ENCODE results near the gene THYN1. TPM values are rescaled to one million over a fixed set of nuclear protein-coding genes. Genes with fewer than 3 reads are reported as not detected.

Gene THYN1
- total and polyA plus RNA-seq, 2 of the 13 experiments (the other 11 are each of a cell fraction or from before 2014, with no cell fraction given), result 36.1 to 87.6 TPM

GRCh38 chr11:134253188-134253993 lies at the start of gene THYN1, which contains the start of gene ACAD8 (continued):
- peak; percentile 27; the same call in 1 of the 2 replicates for TF ChIP-seq RNF219 (CRISPR knock-in tag; IDR thresholded peaks at IDR 0.05)
- TF ChIP-seq ZNF550 (CRISPR knock-in tag; IDR thresholded peaks at IDR 0.05; ENCODE audit: borderline replicate concordance), result no peak
- TF ChIP-seq, protein P1, sequence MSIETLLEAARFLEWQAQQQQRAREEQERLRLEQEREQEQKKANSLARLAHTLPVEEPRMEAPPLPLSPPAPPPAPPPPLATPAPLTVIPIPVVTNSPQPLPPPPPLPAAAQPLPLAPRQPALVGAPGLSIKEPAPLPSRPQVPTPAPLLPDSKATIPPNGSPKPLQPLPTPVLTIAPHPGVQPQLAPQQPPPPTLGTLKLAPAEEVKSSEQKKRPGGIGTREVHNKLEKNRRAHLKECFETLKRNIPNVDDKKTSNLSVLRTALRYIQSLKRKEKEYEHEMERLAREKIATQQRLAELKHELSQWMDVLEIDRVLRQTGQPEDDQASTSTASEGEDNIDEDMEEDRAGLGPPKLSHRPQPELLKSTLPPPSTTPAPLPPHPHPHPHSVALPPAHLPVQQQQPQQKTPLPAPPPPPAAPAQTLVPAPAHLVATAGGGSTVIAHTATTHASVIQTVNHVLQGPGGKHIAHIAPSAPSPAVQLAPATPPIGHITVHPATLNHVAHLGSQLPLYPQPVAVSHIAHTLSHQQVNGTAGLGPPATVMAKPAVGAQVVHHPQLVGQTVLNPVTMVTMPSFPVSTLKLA (IDR thresholded peaks at IDR 0.05), result 0 out of 2 replicates have a peak, but pooled peaks have one; percentile 10
- no peak; the same call in 1 of the 2 replicates for TF ChIP-seq NFKB2 (CRISPR knock-in tag; IDR thresholded peaks at IDR 0.05; ENCODE audit: borderline replicate concordance)
- TF ChIP-seq, protein P2, sequence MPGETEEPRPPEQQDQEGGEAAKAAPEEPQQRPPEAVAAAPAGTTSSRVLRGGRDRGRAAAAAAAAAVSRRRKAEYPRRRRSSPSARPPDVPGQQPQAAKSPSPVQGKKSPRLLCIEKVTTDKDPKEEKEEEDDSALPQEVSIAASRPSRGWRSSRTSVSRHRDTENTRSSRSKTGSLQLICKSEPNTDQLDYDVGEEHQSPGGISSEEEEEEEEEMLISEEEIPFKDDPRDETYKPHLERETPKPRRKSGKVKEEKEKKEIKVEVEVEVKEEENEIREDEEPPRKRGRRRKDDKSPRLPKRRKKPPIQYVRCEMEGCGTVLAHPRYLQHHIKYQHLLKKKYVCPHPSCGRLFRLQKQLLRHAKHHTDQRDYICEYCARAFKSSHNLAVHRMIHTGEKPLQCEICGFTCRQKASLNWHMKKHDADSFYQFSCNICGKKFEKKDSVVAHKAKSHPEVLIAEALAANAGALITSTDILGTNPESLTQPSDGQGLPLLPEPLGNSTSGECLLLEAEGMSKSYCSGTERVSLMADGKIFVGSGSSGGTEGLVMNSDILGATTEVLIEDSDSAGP (CRISPR knock-in tag; IDR thresholded peaks at IDR 0.05; ENCODE audit: borderline replicate concordance), result peak; percentile 79; the same call in 1 of the 2 replicates
- TF ChIP-seq KDM1A (CRISPR knock-in tag; IDR thresholded peaks at IDR 0.05), result no peak
- TF ChIP-seq BRD4 (CRISPR knock-in tag; IDR thresholded peaks at IDR 0.05), result no peak
- TF ChIP-seq FOXM1 (CRISPR knock-in tag; IDR thresholded peaks at IDR 0.05), result no peak
- TF ChIP-seq MZF1 (CRISPR knock-in tag; IDR thresholded peaks at IDR 0.05; ENCODE audit: borderline replicate concordance), result no peak
- TF ChIP-seq ZNF660 (CRISPR knock-in tag; IDR thresholded peaks at IDR 0.05; ENCODE audit: borderline replicate concordance, low read depth), result no peak
- no peak for TF ChIP-seq IRX3 (CRISPR knock-in tag; IDR thresholded peaks at IDR 0.05; ENCODE audit: borderline replicate concordance, low read depth)
- TF ChIP-seq PTBP1 (IDR thresholded peaks at IDR 0.05; ENCODE audit: low read depth, low read length, poor library complexity, severe bottlenecking), result no peak
- TF ChIP-seq, protein P3, sequence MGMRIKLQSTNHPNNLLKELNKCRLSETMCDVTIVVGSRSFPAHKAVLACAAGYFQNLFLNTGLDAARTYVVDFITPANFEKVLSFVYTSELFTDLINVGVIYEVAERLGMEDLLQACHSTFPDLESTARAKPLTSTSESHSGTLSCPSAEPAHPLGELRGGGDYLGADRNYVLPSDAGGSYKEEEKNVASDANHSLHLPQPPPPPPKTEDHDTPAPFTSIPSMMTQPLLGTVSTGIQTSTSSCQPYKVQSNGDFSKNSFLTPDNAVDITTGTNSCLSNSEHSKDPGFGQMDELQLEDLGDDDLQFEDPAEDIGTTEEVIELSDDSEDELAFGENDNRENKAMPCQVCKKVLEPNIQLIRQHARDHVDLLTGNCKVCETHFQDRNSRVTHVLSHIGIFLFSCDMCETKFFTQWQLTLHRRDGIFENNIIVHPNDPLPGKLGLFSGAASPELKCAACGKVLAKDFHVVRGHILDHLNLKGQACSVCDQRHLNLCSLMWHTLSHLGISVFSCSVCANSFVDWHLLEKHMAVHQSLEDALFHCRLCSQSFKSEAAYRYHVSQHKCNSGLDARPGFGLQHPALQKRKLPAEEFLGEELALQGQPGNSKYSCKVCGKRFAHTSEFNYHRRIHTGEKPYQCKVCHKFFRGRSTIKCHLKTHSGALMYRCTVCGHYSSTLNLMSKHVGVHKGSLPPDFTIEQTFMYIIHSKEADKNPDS (CRISPR knock-in tag; IDR thresholded peaks at IDR 0.05), result no peak
- TF ChIP-seq NR2F2 (IDR thresholded peaks at IDR 0.05; ENCODE audit: borderline replicate concordance, low read depth), result no peak; the same call in 1 of the 2 replicates
- no peak for TF ChIP-seq SP140L (CRISPR knock-in tag; IDR thresholded peaks at IDR 0.05; ENCODE audit: borderline replicate concordance)
- TF ChIP-seq HOMEZ (CRISPR knock-in tag; IDR thresholded peaks at IDR 0.05; ENCODE audit: low read depth), result peak; percentile 29; the same call in 1 of the 2 replicates
- 0 out of 2 replicates have a peak, but pooled peaks have one; percentile 15 for TF ChIP-seq ZNF878 (CRISPR knock-in tag; IDR thresholded peaks at IDR 0.05)
- no peak for TF ChIP-seq IKZF1 (IDR thresholded peaks at IDR 0.05)
- TF ChIP-seq, protein P4, sequence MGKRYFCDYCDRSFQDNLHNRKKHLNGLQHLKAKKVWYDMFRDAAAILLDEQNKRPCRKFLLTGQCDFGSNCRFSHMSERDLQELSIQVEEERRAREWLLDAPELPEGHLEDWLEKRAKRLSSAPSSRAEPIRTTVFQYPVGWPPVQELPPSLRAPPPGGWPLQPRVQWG (CRISPR knock-in tag; IDR thresholded peaks at IDR 0.05; ENCODE audit: borderline replicate concordance, low read depth), result no peak
